Suprapubic skin (tissue), 4 donors: ENCODE results near the gene MAST3. TPM values are rescaled to one million over a fixed set of nuclear protein-coding genes. Genes with fewer than 3 reads are reported as not detected.

Source experiments
- DNase-seq, 2 donors: peaks; one replicate each; pipeline ENCODE4 v3.0.0-alpha.2; 2019; ENCODE audit warnings: low spot score in 2 of 2
- H3K27ac ChIP-seq: fragments of 200-600 bp; sonication (generic); one replicate; pipeline ENCODE4 v1.5.1; 2019
- H3K27me3 ChIP-seq: fragments of 200-600 bp; sonication (generic); one replicate; pipeline ENCODE4 v1.5.1; 2019
- H3K36me3 ChIP-seq: fragments of 200-600 bp; sonication (generic); one replicate; pipeline ENCODE4 v1.5.1; 2019
- H3K4me1 ChIP-seq: fragments of 200-600 bp; sonication (generic); one replicate; pipeline ENCODE4 v1.5.1; 2019
- H3K4me3 ChIP-seq: fragments of 200-600 bp; sonication (generic); one replicate; pipeline ENCODE4 v1.5.1; 2019; ENCODE audit warnings: mild to moderate bottlenecking
- H3K9me3 ChIP-seq: fragments of 200-600 bp; sonication (generic); one replicate; pipeline ENCODE4 v1.5.1; 2019
- CTCF ChIP-seq, 2 donors: fragments of 200-600 bp in 1 of 2; fragments of 450-650 bp in 1 of 2; sonication (generic) in 1 of 2; IDR thresholded peaks; one replicate each; pipeline ENCODE4 v1.5.1; 2016 to 2019; ENCODE audit warnings: antibody characterized with exemption in 2 of 2, mild to moderate bottlenecking in 1 of 2, moderate library complexity in 1 of 2
- EP300 ChIP-seq: sonication (generic); formaldehyde crosslinking; IDR thresholded peaks from one replicate; pipeline ENCODE4 v1.6.1; 2017; ENCODE audit warnings: antibody characterized with exemption
- POLR2A ChIP-seq, 2 donors: fragments of 450-650 bp; IDR thresholded peaks; one replicate each; pipeline ENCODE4 v1.6.1; 2017; ENCODE audit warnings: antibody characterized with exemption in 2 of 2, mild to moderate bottlenecking in 2 of 2, moderate library complexity in 2 of 2
- POLR2AphosphoS5 ChIP-seq, 3 donors: sonication (generic); formaldehyde crosslinking; IDR thresholded peaks; one replicate each; pipeline ENCODE4 v1.6.1; 2017; ENCODE audit warnings: antibody characterized with exemption in 3 of 3
- WGBS: methylation state at CpG from one replicate; pipeline ENCODE4 v1.1.5; 2018; 5-methylcytosine and 5-hydroxymethylcytosine counted together
- total RNA-seq, 4 donors: library from RNA; depleted of rRNA; stranded (reverse); fragments of >200 nt; gene quantifications; one replicate each; pipeline ENCODE4 v1.1.0, GENCODE V29; 2016

MAST3 gene
- total RNA-seq, 4 donors from 2014 or later: 13.4 to 29.7 (median 20.0) TPM

GRCh38 chr19:18109733-18110608, 12.4 kb downstream of the MAST3 start:
- peak overlapping the region; percentile 74 for H3K4me3 ChIP-seq
- no peaks in the 10 kb centered on the region for H3K36me3 ChIP-seq
- H3K9me3 ChIP-seq: no peaks in the 10 kb centered on the region
- 17% methylated on average over 14 of the region's 92 CpGs for WGBS
- peaks cover 19% of the 10 kb centered on the region for H3K4me1 ChIP-seq
- peak overlapping the region; percentile 32 for H3K27ac ChIP-seq
- DNase-seq: no peak
- no peaks in the 10 kb centered on the region for H3K27me3 ChIP-seq
- TF ChIP-seq EP300 (no peak), POLR2AphosphoS5 (IDR thresholded peaks at IDR 0.05) (no peak), CTCF (IDR thresholded peaks at IDR 0.05) (no peak), POLR2A (IDR thresholded peaks at IDR 0.05) (no peak)

- Histone ChIP-seq H3K9me3 (no peaks in the 10 kb centered on the region), H3K4me3 (peak overlapping the region; percentile 74), H3K4me1 (peaks cover 19% of the 10 kb centered on the region), H3K36me3 (no peaks in the 10 kb centered on the region), H3K27ac (peak overlapping the region; percentile 5), H3K27me3 (no peaks in the 10 kb centered on the region)
- TF ChIP-seq CTCF (IDR thresholded peaks at IDR 0.05) (no peak), POLR2A (IDR thresholded peaks at IDR 0.05) (no peak), EP300 (no peak), POLR2AphosphoS5 (IDR thresholded peaks at IDR 0.05) (no peak)
- WGBS: 35% methylated on average over 15 of the region's 22 CpGs
- no peak for DNase-seq
Measured at GRCh38 chr19:18110609-18111232, 13.1 kb downstream of the MAST3 start.

GRCh38 chr19:18112989-18113478, 15.5 kb downstream of the MAST3 start:
- Histone ChIP-seq H3K27ac (no peak overlapping the region), H3K4me3 (no peak overlapping the region), H3K27me3 (no peaks in the 10 kb centered on the region), H3K9me3 (no peaks in the 10 kb centered on the region), H3K36me3 (no peaks in the 10 kb centered on the region), H3K4me1 (peaks cover 30% of the 10 kb centered on the region)
- peak in 1 of 2 donors; percentile 85 for DNase-seq
- 44% methylated on average over 6 of the region's 9 CpGs for WGBS
- TF ChIP-seq CTCF (IDR thresholded peaks at IDR 0.05) (peak; percentile 74 to 87), POLR2AphosphoS5 (IDR thresholded peaks at IDR 0.05) (no peak), POLR2A (IDR thresholded peaks at IDR 0.05) (no peak), EP300 (no peak)

GRCh38 chr19:18113827-18114226, 16.2 kb downstream of the MAST3 start:
- Histone ChIP-seq H3K27ac (no peak overlapping the region), H3K4me1 (peaks cover 38% of the 10 kb centered on the region), H3K36me3 (no peaks in the 10 kb centered on the region), H3K27me3 (no peaks in the 10 kb centered on the region), H3K4me3 (no peak overlapping the region), H3K9me3 (no peaks in the 10 kb centered on the region)
- TF ChIP-seq POLR2A (IDR thresholded peaks at IDR 0.05) (no peak), POLR2AphosphoS5 (IDR thresholded peaks at IDR 0.05) (no peak), EP300 (no peak), CTCF (IDR thresholded peaks at IDR 0.05) (no peak)
- DNase-seq: no peak
- 86% methylated on average over 5 of the region's 5 CpGs for WGBS

- H3K4me1 ChIP-seq: peaks cover 42% of the 10 kb centered on the region
- 100% methylated on average over 4 of the region's 4 CpGs for WGBS
Measured at GRCh38 chr19:18114483-18114882, 16.9 kb downstream of the MAST3 start.

More at GRCh38 chr19:18114483-18114882, 16.9 kb downstream of the MAST3 start:
- no peak for DNase-seq
- H3K27ac ChIP-seq: no peak overlapping the region
- H3K4me3 ChIP-seq: no peak overlapping the region
- no peaks in the 10 kb centered on the region for H3K27me3 ChIP-seq
- no peaks in the 10 kb centered on the region for H3K36me3 ChIP-seq
- TF ChIP-seq CTCF (IDR thresholded peaks at IDR 0.05) (no peak), POLR2A (IDR thresholded peaks at IDR 0.05) (no peak), EP300 (no peak), POLR2AphosphoS5 (IDR thresholded peaks at IDR 0.05) (no peak)
- H3K9me3 ChIP-seq: no peaks in the 10 kb centered on the region
